Activated CD8-positive, alpha-beta memory T cell treated with anti-CD3 and anti-CD28 coated beads for 24 hours (primary cell): ENCODE results near the gene ISM1.

ENCODE experiments used
- DNase-seq: peaks from one replicate; pipeline ENCODE4 v3.0.0-alpha.2; 2020

Gene ISM1

DNA sequence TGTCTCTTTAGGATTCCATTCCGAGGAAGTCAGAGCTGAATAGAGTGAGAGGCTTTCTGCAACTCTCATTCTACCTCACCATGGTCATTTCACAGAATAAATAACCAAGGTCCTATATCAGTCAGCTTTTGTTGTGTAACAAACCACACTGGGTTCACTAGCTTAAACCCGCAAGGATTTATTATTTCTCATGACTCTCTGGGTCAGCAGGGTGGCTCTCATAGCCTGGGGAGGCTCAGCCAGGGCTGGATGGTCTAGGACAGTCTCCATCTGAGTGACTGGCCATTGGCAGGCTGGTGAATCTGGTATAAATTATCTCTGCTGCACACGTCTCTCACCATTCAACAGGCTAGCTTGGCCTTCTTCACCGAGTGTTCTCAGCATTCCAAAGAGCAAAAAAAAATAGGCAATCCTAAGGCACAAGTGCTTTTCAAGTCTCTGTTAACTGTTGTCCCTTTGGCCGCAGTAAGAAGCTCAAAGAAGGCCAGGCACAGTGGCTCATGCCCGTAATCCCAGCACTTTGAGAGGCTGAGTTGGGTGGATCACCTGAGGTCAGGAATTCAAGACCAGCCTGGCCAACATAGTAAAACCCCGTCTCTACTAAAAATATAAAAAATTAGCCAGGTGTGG, 39.7 kb downstream of the ISM1 start:
- DNase-seq, result no peak

DNA sequence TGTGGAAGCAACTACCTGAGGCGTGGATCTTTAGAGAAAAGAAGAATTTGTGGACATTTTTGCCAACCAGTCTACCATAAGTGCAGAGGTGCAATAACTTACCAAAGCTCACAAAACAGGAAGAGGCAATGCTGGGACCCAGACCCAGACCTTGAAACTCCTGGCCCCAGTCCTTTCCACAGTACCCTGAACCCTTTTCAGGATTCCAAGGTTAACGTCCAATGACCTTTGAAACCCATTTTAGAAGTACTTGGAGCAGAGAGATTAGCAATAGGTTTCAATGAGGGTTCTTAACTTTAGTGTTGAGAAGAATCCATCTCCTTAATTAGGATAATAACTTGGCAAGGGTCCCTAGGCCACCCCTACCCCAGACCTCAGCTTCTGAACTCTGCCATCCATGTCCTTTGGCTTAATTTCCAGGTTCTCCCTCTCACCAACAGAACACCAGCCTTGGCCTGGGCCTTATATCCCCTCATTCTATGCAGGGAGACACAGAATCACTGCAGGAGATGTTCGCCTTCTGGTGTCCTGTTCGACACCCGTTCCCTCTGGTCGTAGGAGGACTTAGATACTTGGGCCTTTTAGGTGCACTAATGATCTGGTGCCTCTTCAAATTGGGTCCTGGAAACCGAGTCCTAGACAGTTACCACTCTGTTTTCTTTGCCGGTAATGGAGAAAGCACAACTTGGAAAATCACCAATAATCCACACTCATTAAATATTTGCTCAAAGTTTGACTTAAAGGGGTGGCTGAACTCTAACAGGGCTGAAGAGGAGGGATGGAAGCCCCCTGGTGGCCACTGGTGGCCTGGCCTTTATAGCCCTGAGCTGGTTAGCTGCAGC, 40.6 kb downstream of the ISM1 start:
- peak; percentile 86 for DNase-seq

DNA sequence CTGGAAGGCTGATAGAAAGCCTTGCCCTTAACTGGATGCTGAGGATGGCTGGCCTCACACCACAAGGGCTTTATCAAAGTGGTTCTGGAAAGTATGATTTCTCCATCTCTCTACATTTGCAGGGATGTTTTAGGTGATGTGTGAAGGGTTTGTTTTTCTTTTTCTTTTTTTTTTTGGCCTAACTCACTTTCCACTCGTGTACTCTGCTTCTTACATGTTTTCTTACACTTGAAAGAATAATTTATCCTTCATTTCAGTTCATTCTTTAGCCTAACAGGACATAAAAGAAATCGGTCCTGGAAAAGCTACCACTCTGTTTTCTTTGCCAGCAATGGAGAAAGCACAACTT, 41.2 kb downstream of the ISM1 start:
- DNase-seq, result no peak

DNA sequence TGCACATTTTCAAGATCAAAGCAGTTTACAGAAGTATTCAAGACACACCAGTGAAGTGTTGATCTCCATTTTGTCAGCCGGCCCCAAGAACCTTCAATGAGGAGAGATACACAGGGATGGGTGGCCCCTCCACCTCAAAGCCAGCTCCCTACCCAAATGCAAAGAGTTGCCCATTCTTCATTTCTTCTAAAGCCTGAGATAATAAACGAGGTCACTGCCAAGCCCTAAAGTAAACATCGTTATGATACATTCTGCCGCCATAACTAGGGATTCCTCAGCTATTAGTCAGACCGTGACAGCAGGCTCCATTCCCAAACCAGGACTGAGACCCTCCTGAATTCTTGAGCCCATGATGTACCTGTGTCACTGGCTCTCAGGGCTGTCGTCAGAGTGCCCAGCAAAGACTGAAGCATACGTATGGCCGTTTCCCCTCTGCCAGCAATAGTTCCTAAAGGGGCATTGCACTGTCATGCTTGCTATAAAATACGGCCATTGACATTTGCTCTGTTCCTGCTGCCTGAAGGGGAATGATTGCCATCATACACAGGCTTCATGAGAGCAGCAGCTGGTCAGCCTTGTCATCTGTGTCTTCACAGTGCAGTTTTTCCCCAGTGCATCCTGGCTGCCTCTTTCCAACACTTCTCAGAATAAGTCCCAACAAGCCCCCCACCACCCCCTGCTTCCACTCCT, 41.7 kb downstream of the ISM1 start:
- no peak for DNase-seq

DNA sequence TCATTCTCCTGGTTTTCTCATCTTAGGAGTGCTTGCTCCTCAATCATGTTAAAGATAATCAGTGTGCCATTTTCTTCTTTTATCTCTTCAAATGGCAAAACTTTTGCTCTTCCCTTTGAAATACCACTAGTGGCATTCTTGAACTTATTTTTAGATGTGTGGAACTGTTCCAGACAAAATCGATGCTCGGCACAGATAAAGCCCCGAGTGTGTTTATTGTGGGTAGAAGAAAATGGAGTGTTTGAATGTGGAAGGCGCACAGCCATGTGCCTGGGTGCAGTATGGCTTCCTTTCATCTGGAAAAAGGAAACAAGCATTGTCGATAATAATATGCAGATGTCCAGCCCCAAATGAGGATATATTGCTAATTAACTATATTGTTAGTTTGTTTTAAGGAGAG, 42.4 kb downstream of the ISM1 start:
- no peak for DNase-seq

DNA sequence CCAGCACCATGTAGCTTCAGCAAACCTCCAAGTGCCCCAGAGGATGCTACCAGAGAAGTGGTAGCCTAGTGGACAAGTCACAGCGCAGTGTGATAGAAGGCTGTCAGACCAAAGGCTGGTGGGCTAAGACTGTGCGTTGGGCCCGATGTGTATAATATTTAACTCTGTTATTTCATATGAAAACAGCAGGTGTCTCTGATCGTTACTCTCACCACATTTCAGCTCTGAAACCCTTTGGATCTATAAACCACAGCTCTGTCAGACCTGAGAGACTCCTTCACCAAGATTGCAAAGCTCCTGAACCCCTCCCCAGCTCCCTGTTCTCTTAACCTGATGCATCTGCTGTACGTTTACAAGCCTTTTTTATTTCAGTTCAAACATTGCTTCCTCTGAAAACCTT, 43.8 kb downstream of the ISM1 start:
- no peak for DNase-seq

DNA sequence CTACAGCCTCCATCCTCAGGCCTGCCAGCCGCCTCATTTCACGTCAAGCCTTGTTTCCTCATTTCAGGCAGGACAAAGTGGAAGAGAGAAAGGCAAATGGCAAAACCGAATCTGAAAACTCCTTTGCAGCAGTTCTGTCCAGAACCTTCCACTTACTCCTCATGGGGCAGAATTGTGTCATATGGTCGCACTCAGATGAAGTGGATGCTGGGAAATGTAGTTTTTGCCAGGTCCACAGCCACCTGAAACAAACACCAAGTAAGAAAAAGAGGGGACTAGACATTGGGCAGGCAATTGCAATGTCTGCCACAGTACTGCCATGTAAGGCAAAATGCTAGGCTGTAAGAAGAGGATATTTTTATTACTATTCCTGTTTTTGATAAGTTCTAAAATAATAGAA, 44.9 kb downstream of the ISM1 start:
- DNase-seq, result no peak

DNA sequence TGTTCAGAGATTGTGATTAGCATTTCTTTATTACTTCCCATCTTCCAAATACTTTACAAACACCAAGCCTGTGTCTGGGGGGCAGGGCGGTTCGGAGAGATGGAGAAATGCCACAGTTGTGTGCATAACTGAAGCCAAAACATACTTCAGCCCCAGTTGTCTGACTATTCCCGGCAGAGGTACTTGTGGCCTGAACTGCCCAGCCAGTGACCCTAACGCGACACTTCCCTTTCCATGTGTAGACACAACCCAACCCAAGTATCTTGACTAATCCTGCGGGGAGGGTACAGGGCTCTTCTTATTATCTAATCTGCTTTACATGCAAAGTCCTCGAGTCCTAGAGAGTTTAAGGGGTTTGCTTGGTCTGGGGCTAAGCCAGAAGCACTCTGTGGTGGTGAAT, 46.2 kb downstream of the ISM1 start:
- no peak for DNase-seq

DNA sequence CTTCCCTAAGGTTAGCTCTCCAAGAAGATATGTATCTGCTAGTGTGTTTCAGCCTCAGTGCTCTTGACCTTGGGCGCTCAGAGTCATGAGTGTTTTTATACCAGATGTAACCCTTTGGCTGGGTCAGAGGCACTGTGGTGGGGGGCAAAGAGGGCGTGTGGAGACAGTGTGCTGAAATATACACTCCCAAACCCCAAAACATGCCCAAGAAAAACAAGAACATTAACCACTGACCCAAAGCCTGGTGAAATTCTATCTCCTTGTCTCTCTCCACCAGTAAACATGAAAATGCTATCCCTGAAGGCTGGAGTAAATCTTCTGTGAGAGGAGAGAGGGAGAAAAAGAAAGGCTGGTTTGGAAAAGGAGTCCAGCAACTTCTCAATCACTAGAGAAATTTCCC, 47.9 kb downstream of the ISM1 start:
- DNase-seq, result no peak

DNA sequence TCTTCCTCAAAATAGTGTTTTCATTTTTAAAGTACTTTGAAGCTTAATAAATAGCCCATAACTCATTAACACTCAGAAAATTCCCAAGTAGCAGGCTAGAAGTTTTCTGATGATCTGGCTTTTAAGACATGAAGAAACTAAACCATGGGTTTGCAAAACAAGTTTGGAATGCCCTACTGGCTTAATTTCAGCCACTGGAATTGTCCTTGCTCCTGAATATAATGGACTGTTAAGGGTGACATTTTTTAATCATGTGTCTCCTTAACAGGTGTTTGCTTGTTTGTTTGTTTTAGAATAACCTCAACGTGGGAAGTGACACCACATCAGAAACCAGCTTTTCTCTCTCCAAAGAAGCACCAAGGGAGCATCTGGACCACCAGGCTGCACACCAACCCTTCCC, 49.1 kb downstream of the ISM1 start:
- no peak for DNase-seq

DNA sequence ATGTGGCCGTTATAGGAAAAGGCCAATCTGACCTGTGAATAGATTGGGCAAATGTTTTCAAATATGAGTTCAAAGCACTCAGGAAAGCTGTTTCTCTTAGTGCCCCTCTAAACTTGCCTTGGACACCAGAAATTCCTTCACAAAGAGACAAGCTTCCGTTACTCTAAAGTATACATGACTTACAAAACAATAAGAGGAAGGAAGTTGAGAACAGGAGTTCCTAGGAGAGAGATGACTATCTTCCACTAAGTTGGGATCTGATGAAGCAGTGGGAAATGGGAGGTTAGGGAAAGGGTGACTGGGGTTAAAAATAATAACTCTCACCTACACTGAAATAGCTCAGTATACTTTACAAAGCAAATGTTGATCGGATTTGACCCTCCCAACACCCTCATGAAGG, 50.0 kb downstream of the ISM1 start:
- no peak for DNase-seq

DNA sequence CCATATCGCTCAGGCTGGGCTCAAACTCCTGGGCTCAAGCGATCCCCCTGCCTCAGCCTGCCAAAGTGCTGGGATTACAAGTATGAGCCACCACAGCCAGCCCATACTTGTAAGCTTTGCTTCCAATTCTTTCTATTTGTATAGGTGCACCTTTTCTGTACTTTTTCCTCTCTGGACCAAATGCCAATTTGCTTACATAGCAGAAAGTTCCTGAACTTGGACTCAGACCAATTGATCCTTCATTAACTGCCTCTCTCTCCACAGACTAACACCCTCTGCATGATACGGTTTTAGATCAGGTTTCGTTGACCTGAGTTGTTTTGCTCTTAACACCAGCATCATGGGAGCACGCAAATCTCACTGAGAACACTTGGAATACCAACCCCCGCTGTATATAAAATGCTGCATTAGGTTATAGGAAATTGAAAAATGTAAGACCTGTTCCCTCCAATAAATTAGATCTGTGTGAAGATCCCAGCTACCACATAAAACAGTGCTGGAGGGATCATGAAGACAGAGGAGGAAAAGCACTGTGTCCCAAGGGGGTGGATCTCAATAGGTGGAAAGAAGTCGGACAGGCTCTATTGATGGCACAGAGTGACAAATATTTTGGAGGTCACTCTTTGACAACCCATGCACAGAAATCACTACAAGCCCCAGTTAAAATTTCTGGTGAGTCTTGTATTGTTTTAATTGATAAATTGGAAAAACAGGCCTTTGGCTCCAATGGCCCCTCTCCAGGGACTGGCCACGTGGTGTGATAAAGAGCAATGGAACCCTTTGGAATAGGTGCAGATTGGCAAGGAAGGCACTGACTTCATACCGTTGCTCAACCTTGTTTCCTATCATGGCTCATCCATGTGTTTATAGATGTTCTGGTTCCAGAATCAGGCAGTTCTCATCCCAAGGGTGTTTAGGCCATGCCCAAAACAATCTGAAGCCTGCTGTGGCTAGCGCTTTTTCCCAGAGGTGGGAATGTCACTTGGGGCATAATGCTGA, 51.2 kb downstream of the ISM1 start:
- DNase-seq, result no peak

DNA sequence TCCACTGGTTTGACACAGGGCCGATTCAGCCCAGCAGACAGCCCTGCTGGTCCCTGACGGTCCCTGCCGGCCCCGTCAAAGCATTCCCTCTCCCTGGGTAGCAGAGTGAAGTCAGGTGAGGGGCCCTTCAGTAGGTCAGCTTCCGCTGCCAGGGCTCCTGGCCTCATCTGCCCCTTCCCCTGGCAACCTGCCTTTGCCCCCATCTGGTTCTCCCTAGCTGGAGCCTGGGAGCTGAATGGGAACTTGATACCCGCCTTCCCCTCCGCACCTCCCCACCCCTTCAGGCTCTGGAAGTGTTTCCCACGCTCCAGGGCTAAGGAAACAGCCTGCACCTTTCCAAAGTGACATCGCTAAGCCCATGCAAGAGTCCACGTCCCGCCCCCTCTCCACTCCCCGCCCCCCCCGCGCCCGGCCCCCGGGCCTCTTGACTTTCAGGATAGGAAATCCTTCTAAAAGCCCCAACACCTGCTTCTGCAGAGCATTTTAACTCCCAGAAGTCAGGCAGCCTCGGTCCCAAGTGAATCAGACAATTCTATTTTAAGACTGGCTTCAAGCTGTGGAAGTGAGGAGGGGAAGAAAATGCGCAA, 53.3 kb downstream of the ISM1 start:
- DNase-seq, result no peak

DNA sequence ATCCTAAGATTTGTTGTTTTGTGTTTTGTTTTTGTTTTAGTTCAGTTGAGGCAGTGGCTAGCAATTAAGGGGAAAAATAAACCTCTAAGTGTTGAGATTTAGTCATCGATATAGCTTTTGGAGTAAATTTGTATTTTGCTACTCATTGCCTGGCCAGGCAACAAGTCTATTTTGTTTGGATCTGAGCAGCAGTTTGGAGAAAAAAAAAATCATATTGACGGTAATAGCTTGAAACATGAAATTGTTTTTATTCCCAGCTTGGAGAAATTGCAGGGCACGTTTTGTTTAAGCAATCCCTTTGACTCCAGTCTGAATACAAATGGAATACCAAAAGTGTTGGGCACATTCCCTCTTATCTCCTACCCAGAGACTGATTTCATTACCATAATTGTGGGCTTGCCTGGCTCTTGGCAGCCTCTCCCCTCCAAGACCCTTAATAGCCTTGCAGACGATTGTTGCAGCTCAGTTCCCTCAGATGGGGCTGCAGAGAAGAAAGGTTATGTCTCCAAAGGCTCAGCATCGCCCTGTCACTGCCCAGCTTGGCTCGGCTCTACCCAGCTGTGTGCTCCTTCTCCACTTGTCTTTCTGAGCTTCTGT, 56.0 kb downstream of the ISM1 start:
- no peak for DNase-seq

DNA sequence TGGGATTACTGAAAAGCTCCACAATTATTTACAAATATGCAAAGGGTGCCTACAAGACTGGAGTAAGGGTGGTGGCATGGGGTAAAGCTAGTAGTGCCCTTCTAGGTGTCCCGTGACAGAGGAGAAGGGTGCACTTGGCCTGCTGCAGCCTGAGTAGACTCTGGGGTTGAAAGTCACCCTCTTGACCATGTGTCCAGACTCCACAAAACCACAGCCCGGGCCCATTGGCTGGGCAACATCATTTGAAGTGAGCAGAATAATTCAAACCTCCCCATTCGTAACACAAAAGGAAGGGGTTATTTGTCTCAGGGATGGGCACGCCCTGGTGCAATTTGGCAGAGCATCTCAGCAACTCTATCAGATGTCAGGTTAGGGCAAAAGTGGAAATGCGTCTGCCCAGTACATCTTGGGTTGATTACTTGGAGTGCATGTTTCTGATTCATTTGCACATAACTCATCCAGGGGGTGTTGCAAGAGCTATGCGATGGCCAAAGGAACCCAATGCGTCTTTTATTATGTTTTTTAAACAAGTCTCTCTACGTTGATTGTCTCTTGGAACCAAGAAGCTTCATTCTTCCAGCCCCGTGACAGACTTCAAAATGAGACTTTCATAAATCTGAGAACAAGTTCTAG, 56.7 kb downstream of the ISM1 start:
- no peak for DNase-seq

DNA sequence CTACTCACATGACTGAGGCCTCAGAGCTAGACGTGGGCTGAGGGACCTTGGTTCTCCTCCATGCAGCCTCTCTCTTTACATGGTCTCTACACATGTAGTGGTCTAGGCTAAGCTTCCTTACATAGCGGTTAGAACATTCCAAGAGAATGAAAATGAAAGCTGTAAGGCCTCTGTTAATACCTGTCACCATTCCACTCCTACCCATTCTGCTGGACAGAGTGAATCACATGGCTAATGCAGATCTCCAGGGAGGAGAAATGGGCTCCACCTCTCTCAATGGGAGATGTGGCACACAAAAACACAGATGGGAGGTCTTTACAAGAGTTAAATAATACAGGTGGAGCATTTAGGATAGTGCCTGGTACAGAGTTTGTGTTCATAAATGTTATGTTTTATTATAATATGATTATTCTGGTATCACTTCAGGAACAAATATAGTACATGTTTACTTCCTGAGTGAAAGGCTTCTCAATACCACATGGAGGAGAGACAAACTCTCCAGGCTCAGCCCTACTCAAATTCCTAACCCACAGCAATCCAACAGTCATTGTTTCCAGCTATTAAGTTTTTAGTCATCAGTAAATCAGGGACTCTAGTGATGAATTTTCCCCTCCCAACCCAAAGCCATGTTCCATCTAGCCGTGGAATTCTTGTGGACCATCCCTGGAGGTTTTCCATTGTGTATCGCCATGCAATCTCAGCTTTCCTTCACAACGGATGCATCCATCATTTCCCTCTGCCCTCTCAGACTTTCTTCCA, 57.9 kb downstream of the ISM1 start:
- no peak for DNase-seq

DNA sequence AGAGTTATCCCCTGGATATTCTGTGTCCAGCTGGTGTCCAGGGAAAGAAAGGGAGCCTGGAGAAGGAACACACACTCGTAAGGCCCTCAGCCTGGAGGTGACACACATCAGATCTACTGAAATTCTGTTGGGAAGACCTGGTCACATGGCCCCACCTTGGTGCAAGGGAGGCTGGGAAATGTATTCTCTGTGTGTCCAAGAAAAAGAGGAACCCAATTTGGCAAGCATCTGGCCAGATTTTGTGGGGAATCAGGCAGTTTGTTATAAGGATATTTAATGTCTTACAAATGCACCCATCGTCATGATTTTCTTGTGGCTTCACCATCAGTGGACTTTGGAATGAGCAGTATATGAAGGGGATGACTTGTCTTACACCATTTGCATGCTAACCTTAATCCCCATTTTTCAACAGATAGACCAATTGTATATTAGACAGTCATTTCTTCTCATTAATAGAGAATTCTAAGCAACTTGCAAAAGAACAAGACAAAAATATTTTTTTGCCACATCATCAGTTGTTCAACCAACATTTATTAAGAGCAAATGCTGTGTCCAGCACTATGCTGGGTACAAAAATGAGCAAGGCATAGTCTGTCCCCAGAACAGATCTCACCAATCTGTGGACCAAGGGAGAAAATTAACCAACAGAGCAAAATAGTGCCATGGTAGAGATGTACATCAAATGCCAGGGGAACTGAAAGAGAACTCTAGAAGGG, 59.7 kb downstream of the ISM1 start:
- no peak for DNase-seq

DNA sequence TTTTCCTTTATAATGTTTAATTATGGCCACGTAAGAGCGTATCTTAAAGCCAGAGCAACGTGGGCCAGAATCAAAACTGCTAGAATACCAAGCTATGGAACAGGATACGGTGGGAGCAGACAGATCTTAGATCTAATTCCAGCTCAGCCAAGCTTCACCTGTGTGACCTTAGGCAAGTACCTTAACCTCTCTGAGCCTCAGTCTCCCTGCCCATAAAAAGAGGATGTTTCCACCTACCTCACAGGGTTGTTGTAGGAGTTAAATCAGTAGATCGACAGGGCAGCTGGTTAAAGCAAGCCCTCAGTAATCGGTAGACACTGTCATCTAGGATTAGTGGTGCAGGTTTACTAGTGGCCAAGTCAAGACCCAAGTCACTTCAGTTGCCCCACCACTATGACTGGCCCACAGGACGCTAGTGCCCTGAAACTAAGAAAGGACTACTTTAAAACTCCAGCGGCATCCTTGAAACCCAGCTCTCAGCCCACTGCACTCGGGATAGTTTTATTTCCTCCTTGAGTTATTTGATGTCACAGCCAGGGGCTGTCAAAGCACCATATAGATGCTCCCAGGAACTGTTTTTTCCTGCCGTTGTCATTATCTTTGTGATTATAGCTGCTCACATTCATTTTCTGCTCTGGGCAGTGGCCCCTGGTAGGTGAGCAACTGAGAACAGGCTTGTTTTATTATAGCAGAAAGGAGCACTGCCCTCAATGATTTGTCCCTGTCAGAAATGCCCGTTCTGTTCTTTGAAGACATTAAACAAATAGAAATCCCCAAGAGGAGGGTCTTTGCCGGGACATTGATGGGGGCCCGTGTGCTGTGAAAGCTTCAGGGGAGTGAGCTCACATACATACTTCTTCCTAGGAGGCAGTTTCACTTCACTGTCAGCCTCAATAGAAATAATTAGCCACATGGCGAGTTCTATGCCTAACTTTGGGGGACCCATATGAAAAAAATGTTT, 63.1 kb downstream of the ISM1 start:
- no peak for DNase-seq

DNA sequence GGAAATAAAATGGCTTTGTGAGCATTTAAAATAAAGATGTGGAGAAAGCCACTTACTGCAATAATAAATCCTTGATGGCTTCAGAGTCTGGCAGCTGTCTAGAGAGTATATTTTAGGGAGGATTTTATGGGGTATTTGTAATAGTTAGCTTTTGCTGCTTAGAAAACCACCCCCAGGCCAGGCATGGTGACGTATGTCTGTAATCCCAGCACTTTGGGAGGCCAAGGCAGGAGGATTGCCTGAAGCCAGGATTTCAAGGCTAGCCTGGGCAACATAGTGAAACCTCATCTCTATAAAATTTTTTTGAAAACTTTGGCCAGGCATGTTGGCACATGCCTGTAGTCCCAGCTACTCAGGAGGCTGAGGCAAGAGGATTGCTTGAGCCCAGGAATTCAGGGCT, 63.8 kb downstream of the ISM1 start:
- DNase-seq, result no peak
